GM19452 (cell line): ENCODE measurements around the gene ZNF816.
"Not testable (repeated sequence)": the region's sequence is repeated elsewhere in the genome, so short reads cannot be mapped to it uniquely, and the experiment has no call there.

Experiments
- ATAC-seq: cut with Tn5 transposase; IDR thresholded peaks from one replicate; pipeline ENCODE4 v1.9.1; 2021; ENCODE audit not compliant: unreplicated experiment

Gene ZNF816

DNA sequence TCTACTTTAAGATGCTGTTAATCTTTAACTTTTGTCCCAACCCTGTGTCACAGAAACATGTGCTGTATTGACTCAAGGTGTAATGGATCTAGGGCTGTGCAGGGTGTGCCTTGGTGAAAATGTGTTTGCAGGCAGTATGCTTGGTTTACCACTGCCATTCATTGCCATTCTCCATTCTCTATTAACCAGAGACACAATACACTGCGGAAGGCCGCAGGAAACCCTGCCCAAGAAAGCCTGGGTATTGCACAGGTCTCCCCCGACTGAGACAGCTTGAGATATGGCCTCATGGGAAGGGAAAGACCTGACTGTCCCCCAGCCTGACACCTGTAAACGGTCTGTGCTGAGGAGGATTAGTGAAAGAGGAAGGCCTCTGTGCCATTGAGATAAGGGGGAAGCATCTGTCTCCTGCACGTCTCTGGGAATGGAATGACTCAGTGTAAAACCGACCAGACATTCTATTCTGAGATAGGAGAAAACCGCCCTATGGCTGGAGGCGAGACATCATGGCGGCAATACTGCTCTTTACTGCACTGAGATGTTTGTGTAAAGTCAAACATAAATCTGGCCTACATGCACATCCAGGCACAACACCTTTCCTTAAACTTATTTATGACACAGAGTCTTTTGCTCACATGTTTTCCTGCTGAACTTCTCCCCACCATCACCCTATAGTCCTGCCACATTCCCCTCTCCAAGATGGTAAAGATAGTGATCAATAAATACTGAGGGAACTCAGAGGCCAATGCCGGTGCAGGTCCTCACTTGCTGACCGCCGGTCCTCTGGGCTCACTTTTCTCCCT lies 26.3 kb downstream of the ZNF816 start:
- no peak for ATAC-seq

DNA sequence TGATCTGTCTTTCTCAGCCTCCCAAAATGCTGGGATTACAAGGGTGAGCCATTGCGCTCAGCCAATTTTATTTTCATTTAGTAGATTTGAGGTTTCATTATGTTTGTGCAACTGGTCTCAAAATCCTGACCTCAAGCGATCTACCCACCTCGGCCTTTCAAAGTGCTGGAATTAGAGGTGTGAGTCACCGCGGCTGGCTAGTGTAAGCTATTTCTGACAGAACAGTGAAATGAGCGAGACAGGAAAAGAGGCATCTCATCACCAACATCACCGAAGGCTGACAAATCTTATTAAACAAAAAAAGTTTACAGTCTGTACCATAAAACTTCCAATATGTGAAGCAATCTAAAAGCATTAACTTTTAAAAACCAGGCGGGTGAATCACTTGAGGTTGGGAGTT lies 27.2 kb downstream of the ZNF816 start:
- ATAC-seq: no peak

DNA sequence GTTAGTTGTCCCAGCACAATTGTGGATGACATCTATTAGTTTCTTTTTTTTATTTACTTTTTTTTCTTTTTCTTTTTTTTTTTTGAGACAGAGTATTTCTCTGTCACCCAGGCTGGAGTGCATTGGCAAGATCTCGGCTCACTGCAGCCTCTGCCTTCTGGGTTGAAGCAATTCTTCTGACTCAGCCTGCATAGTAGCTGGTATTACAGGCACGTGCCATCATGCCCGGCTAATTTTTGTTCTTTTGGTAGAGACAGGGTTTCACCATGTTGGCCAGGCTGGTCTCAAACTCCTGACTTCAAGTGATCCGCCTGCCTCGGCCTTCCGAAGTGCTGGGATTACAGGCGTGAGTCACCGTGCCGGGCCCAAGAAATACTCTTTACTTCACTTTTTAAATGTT lies 38.0 kb downstream of the ZNF816 start:
- ATAC-seq: not testable (repeated sequence)

DNA sequence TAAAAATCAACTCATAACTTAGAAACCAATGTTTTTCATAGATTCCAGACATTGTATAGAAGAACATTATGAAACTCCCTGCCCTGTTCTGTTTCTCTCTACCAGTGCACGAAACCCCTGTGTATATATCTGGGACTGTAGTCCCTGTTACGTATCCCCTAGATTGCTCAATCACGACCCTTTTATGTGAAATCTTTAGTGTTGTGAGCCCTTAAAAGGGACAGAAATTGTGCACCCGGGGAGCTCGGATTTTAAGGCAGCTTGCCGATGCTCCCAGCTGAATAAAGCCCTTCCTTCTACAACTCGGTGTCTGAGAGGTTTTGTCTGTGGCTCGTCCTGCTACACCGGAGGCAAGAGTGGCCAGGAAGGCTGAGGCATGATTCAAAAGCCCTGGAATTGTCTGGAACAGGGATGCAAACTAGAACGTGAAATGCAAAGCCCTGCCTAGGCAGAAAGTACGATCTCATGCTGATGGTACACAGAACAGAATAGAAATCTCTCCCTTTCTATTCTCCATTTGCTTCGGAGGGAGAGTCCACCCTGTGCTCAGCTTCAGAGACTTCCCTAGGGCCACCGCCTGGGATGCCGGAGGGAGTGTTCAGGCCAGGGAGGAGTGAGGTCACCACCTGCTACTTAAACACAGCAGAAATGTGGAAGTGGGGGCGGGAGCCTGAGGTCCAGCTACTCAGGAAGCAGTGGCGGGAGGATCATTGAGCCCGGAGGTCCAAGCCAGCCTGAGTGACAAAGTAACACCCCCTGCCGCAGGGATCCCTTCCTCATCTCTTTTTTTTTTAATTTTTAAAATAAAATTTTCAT lies 38.7 kb downstream of the ZNF816 start:
- no peak for ATAC-seq

- peak; percentile 89 for ATAC-seq
Observed at GRCh38 chr19:52922841-52923777, 39.6 kb downstream of the ZNF816 start, which contains the start of gene ZNF888. Gene ZNF888, minus strand, starts transcription at chr19:52923428. Its CDS starts 5,555 bp downstream, at chr19:52917873.

- ATAC-seq: no peak
Observed at GRCh38 chr19:52917531-52917930, 45.1 kb downstream of the ZNF816 start.

DNA sequence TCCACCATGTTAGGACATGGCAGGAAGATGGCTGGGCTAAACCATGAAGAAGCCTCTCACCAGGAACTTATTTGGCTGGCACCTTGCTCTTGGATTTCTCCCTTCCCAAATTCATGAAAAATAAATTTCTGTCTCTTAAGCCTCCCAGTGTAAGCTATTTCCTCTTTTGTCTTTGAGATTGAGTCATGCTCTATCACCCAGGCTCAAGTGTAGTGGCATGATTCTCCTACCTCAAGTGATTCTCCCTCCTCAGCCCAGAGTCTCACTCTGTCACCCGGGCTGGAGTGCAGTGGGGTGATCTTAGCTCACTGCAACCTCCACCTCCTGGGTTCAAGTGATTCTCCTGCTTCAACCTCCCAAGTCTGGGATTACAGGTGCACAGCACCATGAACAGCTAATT lies 52.0 kb downstream of the ZNF816 start:
- ATAC-seq: no peak

- ATAC-seq: not testable (repeated sequence)
Observed at GRCh38 chr19:52904052-52904780, 58.5 kb downstream of the ZNF816 start.

GRCh38 chr19:52901842-52902241 lies 60.8 kb downstream of the ZNF816 start:
- no peak for ATAC-seq
